HG02678 (cell line): ENCODE results near the gene CPLANE2.
"Not testable (repeated sequence)": the region's sequence is repeated elsewhere in the genome, so short reads cannot be mapped to it uniquely, and the experiment has no call there.

Source experiments
- ATAC-seq: cut with Tn5 transposase; IDR thresholded peaks from one replicate; pipeline ENCODE4 v1.9.1; 2021; ENCODE audit warnings: mild to moderate bottlenecking, moderate library complexity; ENCODE audit not compliant: unreplicated experiment

The CPLANE2 gene

DNA sequence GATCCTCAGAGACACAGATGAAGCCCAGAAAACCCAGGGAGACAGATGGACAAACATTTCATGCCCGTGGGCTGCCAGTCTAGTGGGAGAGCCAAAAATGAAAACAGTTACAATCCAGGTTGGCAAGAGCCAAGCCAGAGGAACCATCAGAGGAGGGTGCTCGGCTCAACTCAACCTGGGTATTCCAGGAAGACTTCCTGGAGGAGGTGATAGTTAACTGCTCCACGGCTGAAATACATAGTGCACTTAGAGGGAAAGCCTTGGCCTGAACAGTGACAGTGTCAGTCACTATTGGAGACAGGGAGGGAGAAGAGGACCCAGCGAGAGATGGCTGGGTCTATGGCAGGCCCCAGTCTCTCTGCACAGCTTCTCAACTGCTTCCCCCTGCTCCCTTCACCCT lies 26.4 kb downstream of the CPLANE2 start:
- no peak for ATAC-seq

DNA sequence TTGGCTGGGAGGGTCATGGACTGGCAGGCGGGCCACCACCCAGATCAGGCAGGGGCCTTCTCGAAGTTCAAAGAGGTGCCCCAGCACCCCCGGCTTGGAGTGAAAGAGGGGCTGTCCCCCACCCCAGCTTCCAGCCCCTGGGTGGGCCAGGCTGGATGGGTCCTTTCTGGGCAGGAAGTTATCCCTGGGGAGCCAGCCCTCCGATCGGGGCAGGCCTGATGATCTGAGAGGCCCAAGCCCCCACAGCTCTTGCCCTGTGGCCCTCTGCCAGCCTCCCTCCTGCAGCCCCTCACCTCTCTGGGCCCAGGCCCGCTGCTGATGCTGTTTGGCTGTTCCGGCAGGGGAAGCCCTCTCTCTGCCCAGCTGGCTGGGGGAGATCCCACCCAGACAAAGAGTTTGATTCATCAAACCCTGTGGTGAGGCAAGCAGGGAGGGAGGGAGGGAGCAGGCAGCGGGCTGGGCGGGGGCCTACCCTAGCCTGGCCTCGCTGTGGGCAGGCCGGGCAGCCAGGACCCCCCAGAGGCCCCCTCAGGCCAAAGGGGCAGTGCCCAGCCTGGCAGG lies 27.1 kb downstream of the CPLANE2 start:
- no peak for ATAC-seq

DNA sequence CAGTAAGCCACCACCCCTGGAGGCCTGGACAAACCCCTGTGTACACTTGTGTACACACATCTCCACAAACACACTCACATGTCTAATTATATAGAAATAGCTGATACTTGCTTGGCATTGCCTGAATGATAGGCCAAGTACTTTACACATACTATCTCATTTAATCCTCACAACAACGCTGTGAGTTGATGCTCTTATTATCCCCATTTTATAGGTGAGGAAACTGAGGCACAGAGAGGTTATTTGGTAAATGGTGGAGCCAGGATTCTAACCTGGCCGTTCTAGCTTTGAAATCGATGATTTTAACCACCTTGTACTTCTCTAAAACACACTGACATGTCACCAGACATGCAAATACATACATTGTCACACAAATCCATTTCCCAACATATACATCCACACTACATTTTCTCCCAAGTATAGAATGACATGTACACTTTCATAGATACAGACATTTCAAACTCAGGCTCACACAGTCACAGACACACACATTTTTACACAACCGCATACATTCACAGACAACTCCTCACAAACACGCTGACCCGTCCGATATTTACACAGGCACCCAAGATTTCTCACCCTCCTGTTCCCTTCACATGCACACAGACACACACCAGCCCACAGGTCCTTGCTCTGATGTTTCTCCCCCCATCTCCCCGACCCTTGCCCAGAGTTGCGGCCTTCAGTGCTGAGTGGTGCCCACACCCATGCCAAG lies 27.7 kb downstream of the CPLANE2 start:
- ATAC-seq = no peak

DNA sequence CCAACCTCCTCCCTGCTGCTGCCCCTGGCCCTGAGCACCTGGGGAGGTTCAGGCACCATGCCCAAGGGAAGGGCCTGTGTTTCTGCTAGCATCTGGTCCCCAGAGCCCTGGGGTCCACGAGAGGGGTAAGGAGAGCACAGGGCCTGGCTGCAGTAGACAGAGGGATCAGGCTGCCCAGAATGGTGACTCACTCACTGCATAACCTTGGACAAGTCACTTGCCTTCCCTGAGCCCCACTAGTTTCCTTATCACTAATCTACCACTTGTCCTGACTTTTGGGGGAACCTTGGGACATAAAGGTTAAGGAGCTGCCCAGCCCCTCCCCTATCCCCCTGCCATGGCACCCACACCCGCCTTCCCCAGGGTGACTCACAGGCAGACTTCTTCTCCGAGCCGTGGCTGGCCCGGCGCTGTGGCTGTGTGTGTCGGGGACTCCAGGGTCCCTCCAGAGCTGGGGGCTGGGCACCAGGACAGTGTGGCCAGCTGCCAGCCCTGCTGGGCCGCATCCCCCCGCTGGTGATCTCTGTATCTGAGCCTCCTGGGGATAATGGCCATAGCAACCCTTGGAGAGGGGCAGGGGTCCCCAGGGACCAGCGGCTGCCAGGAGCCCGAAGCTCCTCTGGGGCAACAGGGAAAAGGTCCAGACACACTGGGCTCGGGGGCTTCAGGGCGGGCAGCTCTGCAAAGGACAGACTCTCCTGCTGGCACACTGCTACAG lies 28.6 kb downstream of the CPLANE2 start:
- no peak for ATAC-seq

DNA sequence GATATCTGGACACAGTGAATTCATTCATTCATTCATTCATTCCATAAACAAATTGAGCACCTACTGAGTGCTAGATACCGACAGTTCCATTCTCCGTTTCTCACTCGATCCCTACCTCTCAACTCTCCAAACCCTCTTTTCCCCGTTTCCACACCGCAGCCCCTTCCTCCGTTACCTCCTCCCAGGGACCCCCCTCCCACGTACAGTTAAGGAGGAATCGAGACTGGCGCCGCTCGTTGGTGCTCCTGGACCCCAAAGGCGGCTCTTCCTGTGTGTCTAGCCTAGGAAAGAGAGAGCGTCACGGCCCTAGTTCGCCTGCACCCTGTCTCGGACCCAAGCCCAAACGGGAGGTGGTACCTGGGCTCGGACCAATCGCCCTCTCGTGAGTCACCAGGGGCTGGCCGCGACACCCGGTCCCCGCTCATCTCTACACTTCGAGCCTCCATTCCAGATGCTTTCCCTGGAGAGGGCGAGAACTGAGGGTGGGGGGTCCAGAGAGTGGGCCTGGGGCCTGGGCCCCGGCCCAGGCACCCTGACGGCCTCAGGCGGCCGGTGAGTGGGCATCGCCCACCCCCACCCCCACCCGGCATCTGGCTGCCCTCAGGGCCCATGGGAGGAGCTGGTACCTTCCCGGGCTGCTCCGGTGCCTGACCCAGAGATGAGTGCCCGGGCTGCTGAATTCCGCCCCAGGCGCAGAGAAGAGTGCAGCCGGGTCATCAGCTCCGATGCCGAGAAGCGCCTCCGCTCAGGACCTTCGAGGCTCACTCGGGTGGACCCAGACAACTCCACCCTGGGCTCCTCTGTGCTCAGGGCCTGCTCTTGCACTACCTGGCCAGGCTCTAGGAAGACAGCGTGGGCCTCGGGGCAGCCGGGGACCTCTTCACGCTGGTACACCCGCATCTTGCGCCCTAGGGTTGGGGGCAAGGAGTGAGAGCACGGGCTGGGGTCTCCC lies 29.4 kb downstream of the CPLANE2 start:
- no peak for ATAC-seq

DNA sequence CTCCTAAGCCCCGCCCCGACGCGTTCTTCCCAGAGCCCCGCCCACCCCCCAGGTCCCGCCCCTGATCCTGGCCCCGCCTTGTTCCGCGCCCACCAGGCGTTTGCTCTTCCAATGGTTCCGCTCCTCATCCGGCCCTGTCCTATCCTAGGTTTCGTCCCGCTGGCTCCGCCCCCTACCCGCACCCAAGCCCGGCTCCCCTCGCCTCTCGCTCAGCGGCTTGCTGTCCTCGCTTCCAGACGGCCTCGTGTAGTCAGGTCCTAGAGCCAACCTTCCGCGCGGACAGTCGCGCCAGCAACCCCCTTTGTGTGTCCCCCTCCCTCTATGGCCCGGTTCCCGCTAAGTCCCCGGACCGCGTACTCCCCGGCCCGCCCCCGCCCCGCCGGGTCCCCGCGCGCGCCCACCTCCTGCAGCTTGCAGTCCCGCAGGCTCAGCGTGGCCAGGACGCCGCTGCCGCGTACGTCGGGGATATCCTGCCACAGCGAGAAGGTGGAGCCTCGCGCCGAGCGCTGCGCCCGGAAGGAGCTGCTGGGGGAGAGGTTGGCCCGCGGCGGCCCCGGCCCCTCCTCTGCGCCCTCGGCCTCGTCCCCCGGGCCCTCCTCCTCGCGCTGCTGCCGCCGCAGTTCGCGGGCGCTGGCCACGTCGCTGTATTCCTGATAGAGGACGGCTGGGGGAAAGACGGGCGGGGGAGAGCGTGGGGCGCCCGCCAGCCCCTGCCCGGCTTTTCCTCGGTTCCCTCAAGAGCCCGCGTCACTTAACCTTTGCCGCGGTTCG lies 30.3 kb downstream of the CPLANE2 start:
- peak; percentile 73 for ATAC-seq

DNA sequence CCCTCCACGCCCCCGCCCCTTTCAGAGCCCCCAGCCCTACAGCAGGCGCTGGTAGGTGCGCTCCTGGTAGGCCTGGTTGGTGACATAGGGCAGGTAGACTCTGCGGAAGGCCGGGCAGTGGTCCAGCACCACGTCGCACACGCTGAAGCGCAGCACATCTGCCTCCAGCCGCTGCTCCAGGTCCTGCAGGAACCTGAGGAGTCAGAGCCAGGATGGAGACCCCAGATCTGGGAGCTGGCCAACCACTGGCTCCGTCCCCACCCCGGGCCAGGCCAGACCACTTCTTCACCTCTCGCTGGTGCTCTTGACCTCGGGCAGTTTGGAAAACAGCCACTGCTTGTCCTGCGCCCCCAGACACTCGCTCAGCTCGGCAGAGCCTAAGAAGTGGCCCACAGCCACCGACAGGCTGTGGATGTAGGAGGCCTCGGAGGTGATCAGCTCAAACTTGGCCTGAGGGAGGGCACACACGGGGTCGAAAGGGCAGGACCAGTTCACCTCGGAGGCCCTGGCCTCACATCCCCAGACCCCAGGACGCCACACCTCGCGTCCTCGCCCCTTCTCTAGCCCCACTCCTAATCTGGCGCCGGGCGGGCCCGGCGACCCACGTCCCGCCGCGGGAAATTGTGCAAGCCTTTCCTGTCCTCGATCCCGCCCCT lies 31.0 kb downstream of the CPLANE2 start:
- ATAC-seq = no peak

DNA sequence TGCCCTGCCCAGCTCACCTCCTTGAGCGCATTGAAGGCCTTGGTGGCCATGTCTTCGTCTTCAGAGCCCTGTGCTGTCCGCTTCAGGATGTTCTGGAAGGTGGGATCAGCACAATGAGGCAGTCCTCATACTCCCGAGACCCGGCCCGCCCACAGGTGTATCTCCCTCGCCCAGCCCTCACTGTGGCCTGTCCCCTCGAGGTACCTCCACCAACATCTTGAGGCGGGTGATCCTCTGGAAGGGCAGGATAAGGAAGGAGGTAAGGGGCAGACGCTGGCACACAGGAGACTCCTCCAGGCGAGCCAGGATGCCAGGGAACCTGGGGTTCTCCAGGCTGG lies 31.7 kb downstream of the CPLANE2 start:
- no peak for ATAC-seq

DNA sequence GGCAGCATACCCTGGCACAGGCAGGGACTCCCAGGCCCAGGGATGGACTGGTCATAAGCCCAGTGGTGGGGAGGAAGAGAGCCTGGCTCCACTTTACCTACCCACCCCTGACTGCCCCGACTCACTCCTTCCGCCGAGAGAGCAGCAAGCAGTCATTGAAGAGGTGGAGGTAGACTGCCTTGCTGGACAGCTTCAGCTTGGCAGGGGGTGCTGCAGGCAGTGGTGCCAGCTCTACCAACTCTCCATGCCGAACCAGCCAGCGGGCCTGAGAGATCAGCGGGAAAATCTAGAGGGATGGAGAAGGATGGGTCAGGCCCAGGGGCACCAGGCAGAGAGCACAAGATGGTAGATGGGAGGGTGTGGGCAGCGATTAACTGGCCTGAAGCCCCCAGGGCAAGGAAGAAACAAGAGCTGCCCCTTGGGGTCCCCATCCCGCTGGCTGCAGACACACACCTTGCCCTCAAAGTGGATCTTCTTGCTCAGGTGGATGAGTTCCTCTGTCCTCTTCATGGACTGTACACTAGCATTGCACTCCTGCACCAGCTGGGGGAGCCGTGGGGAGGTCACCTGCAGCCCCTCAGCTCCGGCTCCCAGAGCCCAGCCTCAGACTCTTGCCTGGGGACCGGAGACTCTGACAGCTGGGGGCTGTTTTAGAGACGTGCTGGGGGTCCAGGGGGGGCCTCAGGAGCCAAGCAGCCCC lies 32.2 kb downstream of the CPLANE2 start:
- ATAC-seq = no peak

DNA sequence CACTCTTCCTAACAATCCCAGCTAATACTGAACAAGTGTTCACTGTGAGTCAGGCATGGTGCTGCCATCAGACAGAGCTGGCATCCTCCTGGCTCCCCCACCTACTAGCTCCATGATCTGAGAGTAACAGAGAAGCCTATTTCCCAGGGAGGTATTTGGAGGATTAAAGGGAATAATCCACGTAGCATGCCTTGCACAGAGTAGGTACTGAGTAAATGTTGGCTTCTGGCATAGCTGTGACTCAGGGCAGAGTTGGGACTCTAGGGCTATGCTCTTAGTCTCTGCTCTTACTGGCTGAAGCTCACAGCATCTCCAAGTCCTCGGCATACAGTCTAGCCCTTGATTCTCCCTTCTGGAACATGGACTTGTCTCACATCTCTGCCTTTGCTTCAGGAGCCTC lies 32.8 kb downstream of the CPLANE2 start:
- ATAC-seq = no peak

DNA sequence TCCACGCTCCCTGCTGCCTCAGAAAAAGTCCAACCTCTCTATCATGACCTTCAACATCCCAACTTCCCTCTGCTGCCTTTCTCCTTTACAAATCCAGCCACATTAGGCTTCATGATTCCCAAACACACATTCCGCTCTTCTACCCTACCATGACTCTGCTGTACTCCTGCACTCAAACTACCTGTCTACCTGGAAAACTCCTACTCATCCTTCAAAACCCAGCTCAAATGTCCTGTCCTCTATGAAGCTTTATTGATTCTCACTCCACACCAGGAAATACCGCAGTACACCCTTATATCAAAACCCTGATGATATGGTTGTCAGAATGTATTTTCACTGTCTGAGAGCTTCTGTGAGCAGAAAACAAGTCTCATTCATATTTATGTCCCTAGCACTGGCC lies 33.4 kb downstream of the CPLANE2 start:
- no peak for ATAC-seq

DNA sequence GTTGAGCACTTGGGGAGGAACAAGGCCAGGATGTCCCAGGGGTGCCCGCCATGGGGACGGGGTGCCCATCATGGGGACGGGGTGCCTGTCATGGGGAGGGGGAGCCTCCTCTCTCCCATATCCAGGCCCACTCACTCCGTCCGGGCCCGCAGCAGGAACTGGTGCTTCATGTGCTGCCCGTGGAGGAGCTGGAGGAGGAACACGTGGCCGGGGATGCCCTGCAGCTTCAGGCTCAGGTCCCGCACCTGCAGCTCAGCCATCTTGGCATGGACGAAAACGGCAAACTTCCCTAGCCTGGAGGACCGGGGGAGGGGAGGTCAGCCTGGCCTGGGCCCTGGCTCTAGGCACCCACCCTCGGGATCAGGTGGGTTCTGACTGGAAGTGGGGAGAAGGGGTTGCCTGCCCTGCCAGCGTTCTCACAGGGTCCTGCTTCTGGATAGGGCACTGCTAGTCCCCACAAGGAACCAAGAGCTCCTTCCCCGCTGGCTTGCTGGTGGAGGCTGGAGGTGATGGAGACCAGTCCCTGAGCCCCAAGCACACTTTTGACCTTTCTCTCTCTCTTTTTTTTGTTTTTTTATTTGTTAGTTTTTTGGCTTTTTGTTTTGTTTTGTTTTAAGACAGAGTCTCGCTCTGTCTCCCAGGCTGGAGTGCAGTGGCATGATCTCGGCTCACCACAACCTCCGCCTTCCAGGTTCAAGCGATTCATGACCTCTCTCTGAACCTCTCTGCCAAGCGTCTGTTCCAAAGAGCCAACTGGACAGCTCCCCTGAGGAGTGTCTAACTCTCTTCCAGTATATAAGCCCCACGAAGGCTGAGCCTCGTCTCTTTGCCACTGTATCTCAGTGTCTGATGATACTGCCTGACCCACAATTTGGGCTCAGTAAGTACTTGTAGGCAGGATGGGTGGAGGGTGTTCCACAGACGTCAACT lies 34.4 kb downstream of the CPLANE2 start:
- ATAC-seq = no peak

DNA sequence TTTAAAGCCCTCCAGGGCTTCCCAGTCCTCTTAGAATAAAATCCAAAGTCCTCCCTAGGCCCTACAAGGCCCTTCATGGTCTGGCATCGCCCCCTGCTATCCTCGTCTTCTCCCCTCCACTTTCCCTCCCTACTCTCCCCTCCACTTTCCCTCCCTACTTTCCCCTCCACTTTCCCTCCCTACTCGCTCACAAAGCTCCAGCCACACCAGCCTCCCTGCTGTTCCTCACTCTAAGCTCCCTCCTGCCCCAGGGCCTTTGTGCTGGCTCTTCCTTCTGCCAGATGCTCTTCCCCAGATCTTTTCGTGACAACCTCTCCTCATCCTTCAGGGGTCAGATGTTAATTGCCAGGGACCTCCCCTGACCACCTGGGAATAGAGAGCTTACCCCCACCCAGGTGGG lies 37.3 kb downstream of the CPLANE2 start:
- no peak for ATAC-seq

DNA sequence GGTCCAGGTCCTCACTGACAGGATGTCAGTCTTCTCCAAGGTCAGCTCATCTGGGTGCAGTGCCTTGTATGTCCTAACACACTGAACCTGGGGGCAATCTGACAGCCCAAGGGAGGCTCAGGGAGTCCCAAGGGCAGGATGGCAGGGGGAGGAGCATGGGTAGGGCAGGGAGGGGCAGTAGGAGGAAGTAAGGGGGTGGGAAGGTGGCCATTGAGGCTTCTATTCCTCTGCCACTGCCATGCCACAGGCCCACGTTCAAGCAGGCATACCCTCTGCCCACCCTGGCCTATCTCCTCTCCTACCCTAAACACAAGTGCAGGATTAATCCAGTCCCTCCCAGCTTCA lies 37.9 kb downstream of the CPLANE2 start:
- ATAC-seq = no peak

DNA sequence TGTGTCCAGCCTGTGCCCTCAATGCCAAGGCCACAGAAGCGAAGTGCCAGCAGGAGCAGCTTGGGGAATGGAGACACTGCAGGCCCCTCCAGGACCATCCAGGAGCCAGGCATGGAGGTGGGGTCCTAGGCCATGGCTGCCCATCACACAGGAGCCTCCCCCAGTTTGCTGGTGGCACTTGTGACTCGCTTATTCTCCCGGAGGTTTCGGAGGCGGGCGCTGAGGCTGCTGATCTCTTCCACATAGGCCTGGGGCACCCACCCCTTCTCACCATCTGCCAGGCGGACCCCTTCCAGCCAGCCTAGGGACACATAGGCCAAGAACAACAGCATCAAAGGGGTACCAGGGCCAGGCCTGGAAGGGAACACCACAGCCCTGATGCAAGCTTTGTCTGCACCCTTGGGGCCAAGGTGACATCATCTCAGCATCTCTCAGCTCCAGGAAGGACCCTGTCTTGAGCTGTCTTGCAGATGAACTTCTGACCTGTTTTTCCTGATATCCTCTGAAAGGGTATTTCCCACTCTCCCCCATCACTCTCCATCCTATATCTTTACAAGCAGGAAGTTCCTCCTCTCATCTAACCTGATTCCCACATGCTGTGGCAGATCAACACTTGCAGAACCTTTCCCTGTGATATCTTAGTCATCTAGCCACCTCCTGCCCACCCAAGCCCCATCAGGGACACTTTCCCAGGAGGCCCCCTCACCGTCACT lies 38.4 kb downstream of the CPLANE2 start:
- ATAC-seq = no peak

DNA sequence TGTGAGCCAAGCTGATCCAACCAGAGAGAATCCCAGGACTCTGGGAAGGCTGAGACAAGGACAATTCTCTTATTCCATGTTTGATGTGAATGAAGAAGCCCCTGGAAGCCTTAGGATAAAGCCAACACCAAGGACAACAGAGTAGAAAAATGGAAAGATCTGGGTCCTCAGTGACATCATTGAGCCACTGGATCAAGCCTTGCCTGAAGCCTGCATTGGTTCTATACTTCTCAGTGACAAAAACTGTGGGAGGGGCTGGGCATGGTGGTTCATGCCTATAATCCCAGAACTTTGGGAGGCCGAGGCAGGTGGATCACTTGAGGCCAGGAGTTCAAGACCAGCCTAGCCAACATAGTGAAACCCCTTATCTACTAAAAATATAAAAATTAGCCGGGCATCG lies 40.1 kb downstream of the CPLANE2 start:
- ATAC-seq = no peak

DNA sequence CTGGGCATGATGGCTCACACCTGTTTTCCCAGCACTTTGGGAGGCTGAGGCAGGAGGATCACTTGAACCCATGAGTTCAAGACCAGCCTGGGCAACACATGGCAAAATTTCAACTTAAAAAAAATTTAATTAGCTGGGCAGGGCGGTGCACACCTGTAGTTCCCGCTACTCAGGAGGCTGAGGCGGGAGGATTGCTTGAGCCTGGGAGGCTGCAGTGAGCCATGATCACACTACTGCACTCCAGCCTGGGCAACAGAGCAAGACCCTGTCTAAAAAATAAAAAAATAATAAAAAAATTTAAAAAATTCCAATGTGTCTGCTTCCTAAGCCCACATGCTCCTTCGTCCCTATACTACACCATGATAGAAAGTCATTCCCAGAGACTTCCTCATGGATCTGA lies 40.8 kb downstream of the CPLANE2 start:
- not testable (repeated sequence) for ATAC-seq

DNA sequence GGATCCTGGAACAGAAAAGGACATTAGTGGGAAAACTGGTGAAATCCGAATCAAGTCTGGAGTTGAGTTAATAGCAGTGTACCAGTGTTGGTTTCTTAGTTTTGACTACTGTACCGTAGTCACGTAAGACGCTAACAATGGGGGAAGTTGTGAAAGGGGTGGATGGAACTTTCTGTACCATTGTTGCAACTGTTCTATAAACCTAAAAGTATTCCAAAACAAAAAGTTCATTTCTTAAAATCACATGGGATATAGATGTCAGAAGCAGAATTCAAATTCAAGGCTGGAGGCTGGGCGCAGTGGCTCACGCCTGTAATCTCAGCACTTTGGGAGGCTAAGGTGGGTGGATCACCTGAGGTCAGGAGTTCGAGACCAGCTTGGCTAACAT lies 41.5 kb downstream of the CPLANE2 start:
- ATAC-seq = no peak
